Measurements from ENCODE around the gene CCND2.
"Not testable (repeated sequence)": the region's sequence is repeated elsewhere in the genome, so short reads cannot be mapped to it uniquely, and the experiment has no call there.

- TF ChIP-seq CTCF, POLR2A (IDR thresholded peaks at IDR 0.05): not testable (repeated sequence)
Observed at GRCh38 chr12:4243491-4244100, 30.0 kb upstream of the CCND2 start.

All from ovary (tissue), 3 donors.